HG02870 (cell line): Measurements from ENCODE around the gene NBEA.

Source experiments
- ATAC-seq: cut with Tn5 transposase; IDR thresholded peaks from one replicate; pipeline ENCODE4 v1.9.1; 2021; ENCODE audit warnings: mild to moderate bottlenecking, moderate library complexity; ENCODE audit not compliant: unreplicated experiment

Gene NBEA

GRCh38 chr13:35472323-35472881 is 530.3 kb downstream of the NBEA start:
- no peak for ATAC-seq

- no peak for ATAC-seq
Measured at GRCh38 chr13:35473206-35473775, 531.2 kb downstream of the NBEA start.

DNA sequence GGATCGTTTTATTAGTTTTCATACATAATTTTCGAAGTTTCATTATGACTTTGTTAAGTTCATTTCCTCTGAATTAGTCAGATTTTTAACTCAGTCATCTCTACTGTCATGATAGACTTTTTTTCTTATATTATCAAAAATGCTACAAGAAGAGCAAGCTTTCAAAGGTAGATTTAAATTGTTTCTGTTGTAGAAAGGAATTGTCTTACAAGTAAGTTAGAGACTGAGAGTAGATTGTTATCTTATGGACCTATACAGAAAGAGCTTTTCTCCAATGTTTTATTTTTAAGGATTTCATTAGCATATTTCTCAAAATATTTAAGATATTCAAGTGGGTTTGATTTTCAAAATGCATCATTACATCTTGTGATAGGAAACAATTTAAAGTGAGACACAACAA is 531.7 kb downstream of the NBEA start:
- ATAC-seq = no peak

- ATAC-seq = no peak
Measured at GRCh38 chr13:35474496-35475211, 532.6 kb downstream of the NBEA start.

GRCh38 chr13:35475212-35475959 is 533.3 kb downstream of the NBEA start:
- ATAC-seq = no peak

DNA sequence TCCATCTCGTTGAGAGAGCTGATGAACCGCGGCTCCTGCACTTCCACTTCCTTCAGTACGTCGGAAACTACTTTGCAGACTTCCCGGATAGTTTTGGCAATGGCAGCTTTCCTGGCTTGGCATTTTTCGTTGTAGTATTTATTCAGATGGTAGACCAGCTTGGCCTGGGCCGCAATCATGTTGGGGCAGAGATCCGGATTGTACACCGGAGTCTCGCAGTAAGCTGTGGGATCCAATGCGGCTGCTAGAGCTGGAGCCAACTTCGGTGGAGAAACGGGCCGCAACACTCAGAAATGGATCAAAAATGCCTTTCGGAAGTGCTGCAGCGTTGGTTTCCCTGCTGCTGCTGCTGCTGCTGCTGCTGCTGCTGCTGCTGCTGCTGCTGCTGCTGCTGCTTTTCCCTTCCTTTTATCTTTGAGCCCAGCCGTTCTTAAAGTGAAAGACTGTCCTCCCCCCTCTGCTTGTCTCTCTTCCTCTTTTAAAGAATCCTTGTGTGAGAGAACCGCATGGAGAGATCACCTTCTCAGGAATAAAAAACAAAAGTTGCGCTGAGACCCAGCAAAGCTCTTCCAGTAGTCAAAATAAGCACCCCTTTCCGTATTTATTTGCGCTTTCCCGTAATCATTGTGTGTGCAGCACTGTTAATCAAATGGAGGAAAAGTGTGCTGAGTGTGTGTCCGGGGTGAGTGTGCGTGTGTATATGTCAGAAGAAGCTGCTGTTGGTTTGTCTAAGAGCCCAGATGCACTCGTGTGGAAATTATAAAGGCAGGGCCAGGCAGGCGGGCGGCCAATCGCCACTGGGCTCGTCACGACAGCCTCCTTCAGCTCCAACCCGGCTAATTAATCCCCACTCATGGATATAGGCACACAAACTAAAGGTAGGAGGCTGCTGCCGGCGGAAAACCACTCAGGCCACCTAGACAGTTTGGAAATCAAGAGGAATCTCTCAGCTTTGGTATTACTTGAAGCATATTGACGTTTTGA is 534.2 kb downstream of the NBEA start, which contains the start of gene MAB21L1:
TSS of gene MAB21L1 (minus strand) at position 730 of the 984 bp plus-strand sequence. CDS start at position 179, 551 bp downstream.
- no peak for ATAC-seq

GRCh38 chr13:35477386-35477946 is 535.4 kb downstream of the NBEA start:
- ATAC-seq = no peak

DNA sequence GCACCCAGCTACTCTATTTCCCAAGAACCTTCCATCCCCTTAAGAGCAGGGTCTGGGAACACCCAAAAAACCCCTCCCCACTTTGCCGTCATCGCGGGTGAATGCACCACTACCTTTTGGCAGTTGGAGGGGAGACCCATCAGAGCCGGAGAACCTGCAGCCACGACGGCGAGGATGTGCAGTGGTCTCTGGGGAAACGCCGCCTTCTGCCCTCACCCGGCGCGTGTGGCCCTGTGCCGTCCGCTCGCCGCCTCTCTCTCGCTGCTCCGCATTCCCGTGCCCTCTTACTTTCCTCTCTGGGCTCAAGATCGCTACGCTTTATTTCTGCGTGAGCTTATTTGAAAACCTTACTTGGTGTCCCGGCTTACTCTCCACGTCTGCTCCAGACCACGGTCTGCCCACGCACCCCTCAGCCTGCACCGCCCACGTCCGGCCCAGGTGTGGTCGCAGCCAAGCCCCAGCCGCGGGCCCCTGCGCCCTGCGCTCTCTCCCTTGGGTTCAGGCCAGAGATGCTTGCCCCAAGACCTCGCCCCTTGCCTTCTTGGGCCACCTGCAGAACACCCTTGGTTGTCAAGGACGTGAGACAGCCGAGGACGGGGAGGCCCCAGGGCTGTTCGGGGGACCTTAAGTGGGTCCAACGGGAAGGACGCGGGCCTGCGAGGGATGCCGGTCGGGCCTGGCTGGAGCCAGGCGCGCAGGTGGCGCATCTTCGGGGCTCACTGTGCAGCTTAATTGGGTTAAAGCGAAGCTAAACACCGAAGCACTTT is 536.4 kb downstream of the NBEA start:
- ATAC-seq = no peak

- ATAC-seq = no peak
Measured at GRCh38 chr13:35479038-35479492, 537.0 kb downstream of the NBEA start.

GRCh38 chr13:35479706-35480105 is 537.6 kb downstream of the NBEA start:
- no peak for ATAC-seq

DNA sequence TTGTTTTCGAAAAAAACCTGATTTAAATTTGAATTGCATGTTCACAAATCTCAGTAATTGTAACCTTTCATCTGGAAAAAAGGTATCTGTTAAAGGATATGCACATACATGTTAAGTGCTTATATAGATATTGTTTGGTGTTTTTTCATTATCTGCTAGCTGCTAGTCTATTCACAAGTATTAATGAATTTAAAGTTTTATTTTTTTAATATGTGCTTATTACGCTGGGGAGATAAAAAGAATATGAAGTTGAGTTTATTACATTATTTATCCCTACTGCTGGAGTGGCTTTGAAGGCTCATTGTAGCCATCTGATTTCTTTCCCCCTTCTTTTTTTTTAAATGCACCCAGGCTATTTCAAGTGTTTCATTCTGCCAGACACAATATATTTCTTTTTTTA is 538.3 kb downstream of the NBEA start:
- ATAC-seq = no peak

GRCh38 chr13:35481777-35482176 is 539.7 kb downstream of the NBEA start:
- no peak for ATAC-seq

GRCh38 chr13:35482527-35482926 is 540.5 kb downstream of the NBEA start:
- no peak for ATAC-seq

DNA sequence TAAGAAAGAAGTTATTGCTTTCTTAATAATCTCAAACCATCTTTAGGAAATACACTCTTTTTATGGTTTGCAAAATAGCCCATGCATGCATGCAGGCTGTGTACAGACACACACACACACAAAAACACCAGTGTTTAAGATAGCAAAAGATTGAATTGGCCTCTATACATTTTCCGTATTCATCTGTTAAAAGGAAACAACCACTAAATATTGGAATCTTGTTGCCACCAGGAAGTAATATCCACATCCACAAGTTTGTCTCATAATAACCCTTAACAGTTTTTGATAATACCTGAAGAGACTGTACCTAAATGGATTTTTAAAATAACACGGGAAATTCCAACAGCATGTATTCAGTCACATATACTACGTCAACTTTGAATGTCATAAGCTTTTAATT is 541.7 kb downstream of the NBEA start:
- ATAC-seq = no peak

DNA sequence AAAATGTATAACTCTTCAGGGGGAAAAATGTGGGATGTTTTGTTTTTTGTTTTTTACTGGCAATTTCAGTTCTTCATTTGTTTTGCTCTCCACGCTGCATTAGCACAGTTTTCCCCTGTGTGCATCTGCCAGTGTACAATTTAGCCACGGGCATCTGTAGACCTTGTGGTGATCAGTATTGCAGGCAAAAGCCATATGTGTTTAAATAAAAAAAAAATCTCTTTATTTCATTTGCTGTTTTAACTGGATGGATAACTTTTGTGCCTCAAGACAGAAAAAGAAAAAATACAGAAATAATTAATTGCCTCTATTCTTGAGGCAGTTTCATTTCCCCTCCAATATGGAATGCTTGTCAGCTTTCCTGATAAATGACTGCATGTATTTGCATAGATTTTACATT is 542.3 kb downstream of the NBEA start:
- ATAC-seq = no peak

GRCh38 chr13:35485424-35485823 is 543.4 kb downstream of the NBEA start:
- no peak for ATAC-seq

DNA sequence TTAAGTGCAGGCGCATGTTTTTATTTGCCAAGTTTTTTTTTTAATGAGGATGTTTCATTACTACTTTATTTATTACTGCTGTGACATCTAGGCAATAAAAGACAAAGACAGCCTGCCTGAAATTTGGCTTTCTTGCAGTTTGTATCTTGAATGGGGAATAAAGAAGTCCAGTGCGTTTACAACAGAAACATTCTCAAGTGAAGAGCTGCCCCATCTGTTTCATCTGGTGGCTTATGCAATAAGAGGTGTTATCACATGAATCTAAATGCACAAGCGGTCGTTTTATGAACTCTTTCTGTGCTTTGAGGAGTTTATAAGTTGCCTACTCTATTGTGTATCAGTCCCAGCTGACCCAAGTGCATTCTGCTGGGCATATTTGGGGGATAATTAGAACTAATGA is 547.0 kb downstream of the NBEA start:
- no peak for ATAC-seq

DNA sequence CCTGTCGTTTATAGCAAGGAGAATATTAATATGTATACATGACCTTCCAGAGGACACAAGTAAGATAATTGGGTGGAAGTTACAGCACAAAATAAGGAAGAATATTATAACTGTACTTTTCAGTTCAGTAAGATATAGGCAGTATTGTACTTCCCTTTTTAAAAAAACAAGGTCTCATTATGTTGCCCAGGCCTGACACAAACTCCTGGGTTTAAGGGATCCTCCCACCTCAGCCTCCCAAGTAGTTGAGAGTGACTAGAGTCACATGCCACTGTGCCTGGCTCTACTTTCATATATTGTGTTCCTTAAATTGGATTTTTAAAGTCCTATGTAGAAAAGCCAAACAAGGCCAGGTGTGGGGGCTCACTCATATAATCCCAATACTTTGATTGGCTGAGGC is 553.9 kb downstream of the NBEA start:
- ATAC-seq = no peak

DNA sequence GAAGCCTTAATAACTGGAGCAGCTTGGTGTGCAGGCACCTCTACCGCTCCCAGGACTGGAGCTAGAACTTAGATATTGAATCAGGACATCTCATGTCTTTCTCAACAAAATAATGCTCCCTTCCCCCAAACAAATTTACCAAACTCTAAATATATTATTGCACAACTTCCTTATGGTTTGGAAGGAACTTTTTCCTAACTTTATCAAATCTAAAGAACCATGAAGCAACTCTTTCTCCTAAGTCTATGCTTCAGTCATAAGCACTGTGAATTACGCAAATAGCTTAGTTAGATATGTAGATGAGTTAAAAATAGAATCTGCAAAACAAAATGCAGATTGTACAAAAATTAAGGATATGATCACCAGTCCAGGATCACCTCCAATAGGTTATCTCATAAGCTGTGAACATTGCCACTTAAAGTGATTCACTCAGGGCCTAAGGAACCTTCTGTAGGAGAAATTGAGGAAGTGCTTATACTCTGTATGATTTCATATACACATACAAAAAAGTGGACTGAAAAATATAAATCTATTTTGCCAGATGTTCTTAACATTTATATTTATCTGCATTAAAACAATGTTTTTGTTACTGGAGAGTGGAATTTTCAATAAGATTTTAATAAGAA is 554.8 kb downstream of the NBEA start:
- ATAC-seq = no peak
